Measurements from ENCODE around the gene GDF10. TPM values are rescaled to one million over a fixed set of nuclear protein-coding genes. Genes with fewer than 3 reads are reported as not detected.

GDF10 gene
- total RNA-seq, 1 experiment from 2014 or later: not detected

GRCh38 chr10:47357131-47357582, 57.2 kb downstream of the GDF10 start:
- TF ChIP-seq, protein P1, sequence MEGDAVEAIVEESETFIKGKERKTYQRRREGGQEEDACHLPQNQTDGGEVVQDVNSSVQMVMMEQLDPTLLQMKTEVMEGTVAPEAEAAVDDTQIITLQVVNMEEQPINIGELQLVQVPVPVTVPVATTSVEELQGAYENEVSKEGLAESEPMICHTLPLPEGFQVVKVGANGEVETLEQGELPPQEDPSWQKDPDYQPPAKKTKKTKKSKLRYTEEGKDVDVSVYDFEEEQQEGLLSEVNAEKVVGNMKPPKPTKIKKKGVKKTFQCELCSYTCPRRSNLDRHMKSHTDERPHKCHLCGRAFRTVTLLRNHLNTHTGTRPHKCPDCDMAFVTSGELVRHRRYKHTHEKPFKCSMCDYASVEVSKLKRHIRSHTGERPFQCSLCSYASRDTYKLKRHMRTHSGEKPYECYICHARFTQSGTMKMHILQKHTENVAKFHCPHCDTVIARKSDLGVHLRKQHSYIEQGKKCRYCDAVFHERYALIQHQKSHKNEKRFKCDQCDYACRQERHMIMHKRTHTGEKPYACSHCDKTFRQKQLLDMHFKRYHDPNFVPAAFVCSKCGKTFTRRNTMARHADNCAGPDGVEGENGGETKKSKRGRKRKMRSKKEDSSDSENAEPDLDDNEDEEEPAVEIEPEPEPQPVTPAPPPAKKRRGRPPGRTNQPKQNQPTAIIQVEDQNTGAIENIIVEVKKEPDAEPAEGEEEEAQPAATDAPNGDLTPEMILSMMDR (IDR thresholded peaks at IDR 0.05; ENCODE audit: unreplicated experiment): no peak
- BruUV-seq (replicated peaks): no TSS peak
- Mint-ChIP-seq H3K4me1 (ENCODE audit: low read depth, unreplicated experiment) (peaks cover 5% of the 10 kb centered on the region), H3K36me3 (ENCODE audit: insufficient read depth, unreplicated experiment) (no peaks in the 10 kb centered on the region), H3K27me3 (ENCODE audit: unreplicated experiment) (no peaks in the 10 kb centered on the region), H3K4me3 (ENCODE audit: low read depth, unreplicated experiment) (no peak overlapping the region), H3K9me3 (ENCODE audit: low read depth, unreplicated experiment) (no peaks in the 10 kb centered on the region), H3K27ac (ENCODE audit: unreplicated experiment) (no peak overlapping the region)
- intact Hi-C loops (cut with micrococcal nuclease; ENCODE audit: unreplicated experiment): no loop called here
- CTCF ChIA-PET: no interaction called here
- no peak for DNase-seq

DNA sequence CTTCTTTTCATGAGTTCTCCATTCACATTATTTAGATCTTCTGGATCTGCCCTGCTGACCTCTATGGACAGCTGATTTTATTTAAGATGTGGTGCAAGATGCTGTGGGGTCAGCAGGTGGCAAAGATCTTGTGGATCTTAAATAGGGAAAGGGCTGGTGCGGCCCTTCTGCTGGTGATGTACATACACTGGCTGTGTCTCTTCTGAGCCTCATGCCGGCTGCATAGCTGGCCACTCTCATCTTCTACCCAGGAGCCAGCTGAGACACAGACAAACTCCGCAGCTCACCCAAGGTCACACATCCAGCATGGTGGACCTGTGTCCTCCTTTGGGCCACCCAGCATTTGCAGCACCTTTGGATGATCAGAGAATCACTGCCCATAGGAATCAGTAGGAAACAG, 57.9 kb downstream of the GDF10 start:
- H3K27me3 Mint-ChIP-seq (ENCODE audit: unreplicated experiment): no peaks in the 10 kb centered on the region
- H3K36me3 Mint-ChIP-seq (ENCODE audit: insufficient read depth, unreplicated experiment): no peaks in the 10 kb centered on the region
- intact Hi-C loops (cut with micrococcal nuclease; ENCODE audit: unreplicated experiment): no loop called here
- CTCF ChIA-PET: no interaction called here
- H3K4me1 Mint-ChIP-seq (ENCODE audit: low read depth, unreplicated experiment): peaks cover 8% of the 10 kb centered on the region
- no peak overlapping the region for H3K27ac Mint-ChIP-seq (ENCODE audit: unreplicated experiment)
- H3K9me3 Mint-ChIP-seq (ENCODE audit: low read depth, unreplicated experiment): no peaks in the 10 kb centered on the region
- H3K4me3 Mint-ChIP-seq (ENCODE audit: low read depth, unreplicated experiment): no peak overlapping the region
- no peak for DNase-seq
- TF ChIP-seq, protein P1 (IDR thresholded peaks at IDR 0.05; ENCODE audit: unreplicated experiment): no peak
- no TSS peak for BruUV-seq (replicated peaks)

- Mint-ChIP-seq H3K27ac (ENCODE audit: unreplicated experiment) (no peak overlapping the region), H3K9me3 (ENCODE audit: low read depth, unreplicated experiment) (no peaks in the 10 kb centered on the region), H3K4me3 (ENCODE audit: low read depth, unreplicated experiment) (no peak overlapping the region), H3K4me1 (ENCODE audit: low read depth, unreplicated experiment) (peaks cover 8% of the 10 kb centered on the region), H3K27me3 (ENCODE audit: unreplicated experiment) (no peaks in the 10 kb centered on the region), H3K36me3 (ENCODE audit: insufficient read depth, unreplicated experiment) (no peaks in the 10 kb centered on the region)
- no TSS peak for BruUV-seq (replicated peaks)
- intact Hi-C loops (cut with micrococcal nuclease; ENCODE audit: unreplicated experiment): no loop called here
- DNase-seq: no peak
- CTCF ChIA-PET: interaction anchor here (1.0 kb wide), 1 partner anchor 13 kb away, joined by 3 read pairs; no protein-coding TSS in a partner anchor
- TF ChIP-seq, protein P1 (IDR thresholded peaks at IDR 0.05; ENCODE audit: unreplicated experiment): no peak
Measured at GRCh38 chr10:47358457-47358856, 58.5 kb downstream of the GDF10 start.

DNA sequence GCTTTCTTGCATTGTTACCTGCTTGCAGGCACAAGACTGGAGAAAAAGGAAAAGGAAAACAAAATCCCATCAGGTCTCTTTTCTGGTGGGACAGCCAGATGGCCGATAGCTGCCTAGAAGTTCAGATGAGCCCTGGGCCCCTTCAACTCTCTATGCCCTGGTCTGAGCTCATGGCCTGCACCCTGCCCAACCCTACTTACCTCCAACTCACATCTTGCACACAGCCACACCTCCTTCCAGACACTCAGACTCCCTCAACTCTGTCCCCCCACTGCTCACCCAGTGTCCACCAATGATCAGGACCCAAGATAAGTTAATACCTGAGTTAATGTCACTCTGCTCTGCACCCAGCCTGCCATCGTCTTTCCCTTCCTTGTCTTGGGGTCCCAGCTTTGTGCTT, 59.1 kb downstream of the GDF10 start:
- Mint-ChIP-seq H3K36me3 (ENCODE audit: insufficient read depth, unreplicated experiment) (no peaks in the 10 kb centered on the region), H3K27me3 (ENCODE audit: unreplicated experiment) (no peaks in the 10 kb centered on the region), H3K9me3 (ENCODE audit: low read depth, unreplicated experiment) (no peaks in the 10 kb centered on the region), H3K4me1 (ENCODE audit: low read depth, unreplicated experiment) (peaks cover 12% of the 10 kb centered on the region), H3K4me3 (ENCODE audit: low read depth, unreplicated experiment) (no peak overlapping the region), H3K27ac (ENCODE audit: unreplicated experiment) (no peak overlapping the region)
- intact Hi-C loops (cut with micrococcal nuclease; ENCODE audit: unreplicated experiment): no loop called here
- DNase-seq: no peak
- CTCF ChIA-PET: interaction anchor here (1.0 kb wide), 1 partner anchor 12 kb away, joined by 3 read pairs; no protein-coding TSS in a partner anchor
- TF ChIP-seq, protein P1 (IDR thresholded peaks at IDR 0.05; ENCODE audit: unreplicated experiment): no peak
- BruUV-seq (replicated peaks): no TSS peak

Data from Calu3 (cell line).